Panc1 (cell line): ENCODE measurements around the gene TAF11L12. TPM values are rescaled to one million over a fixed set of nuclear protein-coding genes. Genes with fewer than 3 reads are reported as not detected.

ENCODE experiments used
- ATAC-seq: fragments of 200-7000 bp; cut with Tn5 transposase; 2 replicates; pipeline ENCODE4 v1.9.1; 2020; ENCODE audit warnings: mild to moderate bottlenecking, moderate library complexity
- BruUV-seq: library from RNA; stranded (reverse); fragments of 400-500 nt; replicated peaks from 2 replicates; lab custom pipeline; 2021; lab: Mats Ljungman, UMichigan
- CTCF ChIA-PET: fragments of 300-600 bp; sonication (Branson Sonifier 250); formaldehyde crosslinking; loops from one replicate; lab custom pipeline; 2022; ENCODE audit warnings: antibody characterized with exemption; lab: Charles Lee
- POLR2A ChIA-PET: fragments of 300-600 bp; sonication (Branson Sonifier 250); formaldehyde crosslinking; loops from one replicate; lab custom pipeline; 2022; ENCODE audit warnings: antibody characterized with exemption; lab: Charles Lee
- DNase-seq: peaks from one replicate; pipeline ENCODE4 v3.0.0-alpha.2; 2010; ENCODE audit warnings: low read depth, low spot score
- H3K27ac ChIP-seq: 2 replicates; pipeline ENCODE4 v1.5.1; 2011; ENCODE audit warnings: mild to moderate bottlenecking, low read length, inconsistent platforms
- H3K27me3 ChIP-seq: fragments of 200-500 bp; sonication (Bioruptor generic); 2 replicates; pipeline ENCODE4 v1.6.0; 2014; ENCODE audit warnings: low read length, inconsistent platforms; ENCODE audit not compliant: control insufficient read depth, insufficient read depth
- H3K36me3 ChIP-seq: fragments of 200-500 bp; sonication (Bioruptor generic); 2 replicates; pipeline ENCODE4 v1.5.1; 2014; ENCODE audit warnings: inconsistent platforms, mild to moderate bottlenecking, low read length, moderate library complexity; ENCODE audit not compliant: control insufficient read depth, insufficient read depth
- H3K4me1 ChIP-seq: 2 replicates; pipeline ENCODE4 v1.5.1; 2011; ENCODE audit warnings: inconsistent platforms, mild to moderate bottlenecking, low read length, moderate library complexity; ENCODE audit not compliant: control insufficient read depth, insufficient read depth
- H3K4me3 ChIP-seq, 2 experiments: 2 replicates each; pipeline ENCODE4 v1.5.1; 2011 to 2012; ENCODE audit warnings: low read depth in 2 of 2, low read length in 2 of 2, mild to moderate bottlenecking in 2 of 2, inconsistent platforms in 1 of 2, moderate library complexity in 1 of 2
- H3K9me3 ChIP-seq: fragments of 200-500 bp; sonication (Bioruptor generic); 2 replicates; pipeline ENCODE4 v1.5.1; 2014; ENCODE audit warnings: low read depth, mild to moderate bottlenecking, inconsistent platforms, low read length, moderate library complexity; ENCODE audit not compliant: control insufficient read depth, insufficient read depth
- CTCF ChIP-seq: fragments of 450-650 bp; IDR thresholded peaks from 2 replicates; pipeline ENCODE4 v1.5.1; 2017; ENCODE audit warnings: mild to moderate bottlenecking
- POLR2AphosphoS5 ChIP-seq: IDR thresholded peaks from 2 replicates; pipeline ENCODE4 v1.6.1; 2012; ENCODE audit warnings: mild to moderate bottlenecking, low read depth, low read length, moderate library complexity
- REST ChIP-seq, 2 experiments: IDR thresholded peaks; 2 replicates each; pipeline ENCODE4 v1.6.1; 2011 to 2012; ENCODE audit warnings: low read depth in 2 of 2, control low read depth in 1 of 2, low read length in 1 of 2, mild to moderate bottlenecking in 1 of 2, moderate library complexity in 1 of 2; ENCODE audit not compliant: insufficient read depth in 1 of 2
- SIN3A ChIP-seq: IDR thresholded peaks from 2 replicates; pipeline ENCODE4 v1.6.1; 2012; ENCODE audit warnings: low read depth, mild to moderate bottlenecking, low read length, moderate library complexity, borderline replicate concordance; ENCODE audit not compliant: insufficient read depth
- TCF7L2 ChIP-seq: IDR thresholded peaks from 2 replicates; pipeline ENCODE4 v1.6.1; 2011; ENCODE audit warnings: mild to moderate bottlenecking, low read depth, low read length, inconsistent platforms
- in situ Hi-C: cut with HindIII; loops from 2 replicates; pipeline ENCODE4 v1.10.0; 2016; ENCODE audit warnings: low sequenced_read_pairs, low pct_unique_long_range_greater_than_20kb
- intact Hi-C: fragments of 100-400 bp; cut with micrococcal nuclease; formaldehyde crosslinking; loops from one replicate; pipeline ENCODE4 v1.10.0; 2022; ENCODE audit not compliant: unreplicated experiment
- total RNA-seq: library from RNA; stranded (reverse); gene quantifications from one replicate; pipeline ENCODE4 v1.2.1, GENCODE V29; 2021; ENCODE audit not compliant: unreplicated experiment

Gene TAF11L12
- total RNA-seq, 1 experiment from 2014 or later: not detected

- Histone ChIP-seq H3K36me3 (no peaks in the 10 kb centered on the region), H3K27me3 (no peaks in the 10 kb centered on the region), H3K4me1 (no peaks in the 10 kb centered on the region), H3K9me3 (no peaks in the 10 kb centered on the region), H3K4me3 (no peak overlapping the region), H3K27ac (no peak overlapping the region)
- CTCF ChIA-PET: no interaction called here
- in situ Hi-C loops: no loop called here
- POLR2A ChIA-PET: no interaction called here
- no TSS peak for BruUV-seq
- intact Hi-C loops: no loop called here
- ATAC-seq (no peak), DNase-seq (no peak)
- TF ChIP-seq POLR2AphosphoS5: no peak
- TF ChIP-seq SIN3A: no peak
- TF ChIP-seq TCF7L2: no peak
- no peak for TF ChIP-seq REST (IDR thresholded peaks at IDR 0.05; ENCODE audit: insufficient read depth in 1 of 2, low read depth in 2 of 2, low read length in 1 of 2)
- TF ChIP-seq CTCF: no peak
Observed at GRCh38 chr5:17619354-17619753, 9.2 kb downstream of the TAF11L12 start.

GRCh38 chr5:17620627-17621026, 10.4 kb downstream of the TAF11L12 start:
- Histone ChIP-seq H3K27me3 (no peaks in the 10 kb centered on the region), H3K4me3 (no peak overlapping the region), H3K27ac (no peak overlapping the region), H3K9me3 (no peaks in the 10 kb centered on the region), H3K4me1 (no peaks in the 10 kb centered on the region), H3K36me3 (no peaks in the 10 kb centered on the region)
- no peak for ATAC-seq
- BruUV-seq: no TSS peak
- ChIA-PET POLR2A (no interaction called here), CTCF (no interaction called here)
- DNase-seq: no peak
- in situ Hi-C loops: no loop called here
- TF ChIP-seq CTCF (peak; percentile 62), POLR2AphosphoS5 (no peak)
- intact Hi-C loops: no loop called here

GRCh38 chr5:17625686-17626085, 15.5 kb downstream of the TAF11L12 start:
- no peak for DNase-seq
- intact Hi-C loops (no loop called here), in situ Hi-C loops (no loop called here)
- ChIA-PET POLR2A (no interaction called here), CTCF (no interaction called here)
- Histone ChIP-seq H3K27ac (no peak overlapping the region), H3K9me3 (no peaks in the 10 kb centered on the region), H3K36me3 (no peaks in the 10 kb centered on the region), H3K4me3 (no peak overlapping the region), H3K4me1 (no peaks in the 10 kb centered on the region), H3K27me3 (no peaks in the 10 kb centered on the region)
- TF ChIP-seq POLR2AphosphoS5: no peak
- no peak for TF ChIP-seq TCF7L2
- TF ChIP-seq CTCF: no peak
- TF ChIP-seq REST (IDR thresholded peaks at IDR 0.05; ENCODE audit: insufficient read depth in 1 of 2, low read depth in 2 of 2, low read length in 1 of 2): no peak
- TF ChIP-seq SIN3A: no peak
- BruUV-seq: no TSS peak
- ATAC-seq: no peak
